IMR-90 (cell line): ENCODE measurements around the gene ANKRD44. TPM values are rescaled to one million over a fixed set of nuclear protein-coding genes. Genes with fewer than 3 reads are reported as not detected.
A peak's percentile ranks its signal among the peaks of the same experiment; 100 is the strongest.

Experiments
- ATAC-seq: fragments of 200-7000 bp; cut with Tn5 transposase; 2 replicates; pipeline ENCODE4 v1.9.1; 2020; ENCODE audit warnings: low read depth, mild to moderate bottlenecking, moderate library complexity
- BruUV-seq: library from RNA; stranded (reverse); fragments of 400-500 nt; replicated peaks from 2 replicates; lab custom pipeline; 2021; lab: Mats Ljungman, UMichigan
- CTCF ChIA-PET: fragments of 300-600 bp; formaldehyde crosslinking; extraction: SDS; loops from one replicate; lab custom pipeline; 2021; ENCODE audit warnings: antibody characterized with exemption; lab: Yijun Ruan, JAX
- POLR2A ChIA-PET: fragments of 300-600 bp; sonication (Branson Sonifier 250); formaldehyde crosslinking; loops from one replicate; lab custom pipeline; 2022; ENCODE audit warnings: antibody characterized with exemption; ENCODE audit not compliant: unreplicated experiment; lab: Charles Lee
- DNase-seq: peaks from one replicate; pipeline ENCODE4 v3.0.0; 2013
- H2AFZ ChIP-seq: replicated peaks from 2 replicates; pipeline ENCODE3; 2013; ENCODE audit warnings: low read length, mild to moderate bottlenecking; ENCODE audit not compliant: poor library complexity
- H2AK5ac ChIP-seq: 2 replicates; pipeline ENCODE4 v1.6.1; 2013; ENCODE audit warnings: low read depth, low read length, inconsistent platforms
- H2AK9ac ChIP-seq: replicated peaks from 2 replicates; pipeline ENCODE3; 2013; ENCODE audit warnings: mild to moderate bottlenecking, low read depth, low read length, moderate library complexity; ENCODE audit not compliant: poor library complexity
- H2BK120ac ChIP-seq: 2 replicates; pipeline ENCODE4 v1.6.1; 2013; ENCODE audit warnings: low read depth, low read length, inconsistent platforms
- H2BK15ac ChIP-seq: 3 replicates; pipeline ENCODE4 v1.6.1; 2013; ENCODE audit warnings: low read depth, low read length, inconsistent platforms
- H2BK20ac ChIP-seq: 2 replicates; pipeline ENCODE4 v1.6.1; 2013; ENCODE audit warnings: low read depth, mild to moderate bottlenecking, inconsistent platforms, low read length, moderate library complexity
- H2BK5ac ChIP-seq: 2 replicates; pipeline ENCODE4 v1.6.1; 2013; ENCODE audit warnings: mild to moderate bottlenecking, low read depth, low read length, inconsistent platforms; ENCODE audit not compliant: poor library complexity, severe bottlenecking
- H3K14ac ChIP-seq: replicated peaks from 2 replicates; pipeline ENCODE4 v1.6.1; 2013; ENCODE audit warnings: low read depth, low read length, inconsistent platforms
- H3K18ac ChIP-seq: 2 replicates; pipeline ENCODE4 v1.6.1; 2013; ENCODE audit warnings: low read depth, low read length, control low read depth
- H3K23ac ChIP-seq: 2 replicates; pipeline ENCODE4 v1.6.1; 2013; ENCODE audit warnings: low read depth, low read length, inconsistent platforms
- H3K27ac ChIP-seq: 2 replicates; pipeline ENCODE4 v1.5.1; 2013; ENCODE audit warnings: mild to moderate bottlenecking, control low read depth, low read length; ENCODE audit not compliant: insufficient read depth
- H3K27me3 ChIP-seq: 2 replicates; pipeline ENCODE4 v1.6.1; 2013; ENCODE audit warnings: low read length; ENCODE audit not compliant: control insufficient read depth, insufficient read depth
- H3K36me3 ChIP-seq: 2 replicates; pipeline ENCODE4 v1.6.1; 2013; ENCODE audit warnings: low read length, mixed read lengths; ENCODE audit not compliant: control insufficient read depth, insufficient read depth
- H3K4ac ChIP-seq: 2 replicates; pipeline ENCODE4 v1.6.1; 2013; ENCODE audit warnings: low read depth, low read length, inconsistent platforms
- H3K4me1 ChIP-seq: 2 replicates; pipeline ENCODE4 v1.6.1; 2013; ENCODE audit warnings: low read length, mixed read lengths; ENCODE audit not compliant: control insufficient read depth, insufficient read depth
- H3K4me2 ChIP-seq: 2 replicates; pipeline ENCODE4 v1.6.1; 2013; ENCODE audit warnings: low read depth, mild to moderate bottlenecking, control low read depth, low read length, moderate library complexity
- H3K4me3 ChIP-seq: 2 replicates; pipeline ENCODE4 v1.5.1; 2013; ENCODE audit warnings: low read depth, mild to moderate bottlenecking, control low read depth, low read length, moderate library complexity; ENCODE audit not compliant: insufficient read depth
- H3K56ac ChIP-seq: 2 replicates; pipeline ENCODE4 v1.6.1; 2013; ENCODE audit warnings: low read length, inconsistent platforms; ENCODE audit not compliant: insufficient read depth; ENCODE audit errors: extremely low read depth
- H3K79me1 ChIP-seq, 2 experiments: 2 replicates each; pipeline ENCODE4 v1.6.1; 2013; ENCODE audit warnings: low read length in 2 of 2, inconsistent platforms in 1 of 2, low read depth in 1 of 2
- H3K9ac ChIP-seq: 2 replicates; pipeline ENCODE4 v1.6.1; 2013; ENCODE audit warnings: low read depth, low read length, control low read depth
- H3K9me1 ChIP-seq: 2 replicates; pipeline ENCODE4 v1.6.1; 2013; ENCODE audit warnings: low read length, inconsistent platforms; ENCODE audit not compliant: insufficient read depth
- H3K9me3 ChIP-seq: 2 replicates; pipeline ENCODE4 v1.6.1; 2013; ENCODE audit warnings: low read length; ENCODE audit not compliant: control insufficient read depth, insufficient read depth
- H4K20me1 ChIP-seq: 2 replicates; pipeline ENCODE4 v1.6.1; 2013; ENCODE audit warnings: low read length, inconsistent platforms; ENCODE audit not compliant: insufficient read depth
- H4K5ac ChIP-seq: 2 replicates; pipeline ENCODE4 v1.6.1; 2013; ENCODE audit warnings: mild to moderate bottlenecking, low read depth, low read length, control low read depth
- H4K8ac ChIP-seq, 2 experiments: 2 replicates each; pipeline ENCODE4 v1.6.1; 2013; ENCODE audit warnings: low read depth in 2 of 2, low read length in 2 of 2, control low read depth in 1 of 2, inconsistent platforms in 1 of 2
- H4K91ac ChIP-seq: 2 replicates; pipeline ENCODE4 v1.6.1; 2013; ENCODE audit warnings: low read depth, low read length, inconsistent platforms; ENCODE audit not compliant: insufficient read depth
- BHLHE40 ChIP-seq: fragments of 150-350 bp; IDR thresholded peaks from 2 replicates; pipeline ENCODE4 v1.6.1; 2016; ENCODE audit warnings: mild to moderate bottlenecking, low read depth, low read length
- CEBPB ChIP-seq: IDR thresholded peaks from 2 replicates; pipeline ENCODE4 v1.6.1; 2012; ENCODE audit warnings: low read depth, low read length, improper control_type of control experiment
- RCOR1 ChIP-seq: IDR thresholded peaks from 2 replicates; pipeline ENCODE4 v1.6.1; 2012; ENCODE audit warnings: mild to moderate bottlenecking, low read length, improper control_type of control experiment; ENCODE audit not compliant: insufficient replicate concordance
- WGBS, 2 experiments: methylation state at CpG; one replicate each; pipeline versions ENCODE4 v1.1.5 to v1.1.7; 2013; ENCODE audit warnings: missing lambda C conversion rate in 2 of 2; ENCODE audit not compliant: insufficient read length in 1 of 2; ENCODE audit errors: extremely low coverage in 2 of 2; 5-methylcytosine and 5-hydroxymethylcytosine counted together
- dilution Hi-C: fragments of 300-500 bp; cut with HindIII; formaldehyde crosslinking; loops from one replicate; pipeline ENCODE4 v1.14.3; 2018; ENCODE audit warnings: low sequenced_read_pairs; ENCODE audit not compliant: unreplicated experiment
- in situ Hi-C: fragments of 300-500 bp; cut with MboI; formaldehyde crosslinking; loops from 3 replicates; pipeline ENCODE4 v1.14.3; 2019; ENCODE audit warnings: low sequenced_read_pairs, inconsistent platforms, mixed read lengths
- intact Hi-C: fragments of 100-400 bp; cut with micrococcal nuclease; formaldehyde crosslinking; loops from 2 replicates; pipeline ENCODE4 v1.10.0; 2022
- polyA plus RNA-seq, 3 experiments: library from polyadenylated mRNA; depleted of rRNA; stranded (reverse); fragments of >200 nt; gene quantifications; 2 replicates each; pipeline ENCODE4 v1.2.3, GENCODE V29; 2012; ENCODE audit warnings: low replicate concordance in 1 of 3
- total RNA-seq: library from RNA; depleted of rRNA; stranded (reverse); fragments of >200 nt; gene quantifications from 2 replicates; pipeline ENCODE4 v1.2.3, GENCODE V29; 2012

Gene ANKRD44
- total and polyA plus RNA-seq, 2 of the 4 experiments (the other 2 are of a cell fraction): 5.2 to 15.6 TPM

GRCh38 chr2:197107291-197108269 is 203.0 kb downstream of the ANKRD44 start:
- DNase-seq (peak; percentile 69), ATAC-seq (peak; percentile 72)
- no peaks in the 10 kb centered on the region for H3K79me1 ChIP-seq
- no peak overlapping the region for H3K56ac ChIP-seq
- no peaks in the 10 kb centered on the region for H3K9me1 ChIP-seq
- H2AK5ac ChIP-seq: peak overlapping the region; percentile 81
- peak overlapping the region; percentile 71; the same call in 1 of the 2 replicates for H4K5ac ChIP-seq
- BruUV-seq: no TSS peak
- H2AK9ac ChIP-seq: no peak overlapping the region
- in situ Hi-C loops (no loop called here), intact Hi-C loops (loop anchor here (5.0 to 10.0 kb wide), 3 partner anchors 95 to 313 kb away; partner anchors contain the start of genes GTF3C3 and PGAP1), dilution Hi-C loops (no loop called here)
- peak overlapping the region; percentile 80 for H2BK5ac ChIP-seq
- ChIA-PET POLR2A (no interaction called here), CTCF (interaction anchor here (0.6 kb wide), 1 partner anchor 10 kb away, joined by 3 read pairs; no protein-coding TSS in a partner anchor)
- peak overlapping the region; percentile 61; the same call in 1 of the 2 replicates for H2BK20ac ChIP-seq
- H3K4me3 ChIP-seq: no peak overlapping the region
- peak overlapping the region; percentile 40; the same call in 1 of the 2 replicates for H4K91ac ChIP-seq
- WGBS, 2 experiments: no CpG with 5 or more reads among the region's 2 CpGs
- peak overlapping the region; percentile 66; the same call in 1 of the 2 replicates for H3K4ac ChIP-seq
- no peaks in the 10 kb centered on the region for H3K36me3 ChIP-seq
- peak overlapping the region; percentile 65 for H2AFZ ChIP-seq
- H4K8ac ChIP-seq: peak overlapping the region in 1 of 2 experiments; percentile 27; a peak in 1 of 4 replicates
- peak overlapping the region; percentile 55; the same call in 1 of the 3 replicates for H2BK15ac ChIP-seq
- H3K4me1 ChIP-seq: peaks cover 9% of the 10 kb centered on the region
- H4K20me1 ChIP-seq: no peaks in the 10 kb centered on the region
- H2BK120ac ChIP-seq: peak overlapping the region; percentile 41
- H3K23ac ChIP-seq: no peak overlapping the region
- TF ChIP-seq BHLHE40 (0 out of 2 replicates have a peak, but pooled peaks have one; percentile 6), CEBPB (no peak), RCOR1 (peak; percentile 66)
- H3K9ac ChIP-seq: no peak overlapping the region
- no peaks in the 10 kb centered on the region for H3K27me3 ChIP-seq
- peak overlapping the region; percentile 12; the same call in 1 of the 2 replicates for H3K4me2 ChIP-seq
- peak overlapping the region; percentile 37 for H3K18ac ChIP-seq
- H3K14ac ChIP-seq: peak overlapping the region; percentile 21; the same call in 1 of the 2 replicates
- no peaks in the 10 kb centered on the region for H3K9me3 ChIP-seq
- peak overlapping the region; percentile 79; the same call in 1 of the 2 replicates for H3K27ac ChIP-seq
